ENCODE measurements around the gene IREB2.

GRCh38 chr15:78449220-78449999, 11.4 kb downstream of the IREB2 start:
- no peak for TF ChIP-seq CTCF (IDR thresholded peaks at IDR 0.05)
- TF ChIP-seq POLR2A (IDR thresholded peaks at IDR 0.05), result no peak
- no peak for TF ChIP-seq POLR2AphosphoS5 (IDR thresholded peaks at IDR 0.05)

Measured in suprapubic skin (tissue), 4 donors.